ENCODE data around the gene UPK1A.

- TF ChIP-seq CTCF (IDR thresholded peaks at IDR 0.05) (no peak), POLR2A (IDR thresholded peaks at IDR 0.05) (no peak), EP300 (IDR thresholded peaks at IDR 0.05) (no peak)
These were observed 58.2 kb downstream of the UPK1A start for GRCh38 chr19:35724560-35724959.

Data from ovary (tissue), 3 donors.